WTC11 (cell line): ENCODE data around the gene PAX4. TPM values are rescaled to one million over a fixed set of nuclear protein-coding genes. Genes with fewer than 3 reads are reported as not detected.

Experiments
- ATAC-seq: fragments of 200-7000 bp; cut with Tn5 transposase; 2 replicates; pipeline ENCODE4 v1.10.0; 2021; ENCODE audit warnings: mild to moderate bottlenecking, moderate library complexity
- CTCF ChIA-PET: fragments of 300-600 bp; sonication (Branson Sonifier 250); formaldehyde crosslinking; loops from one replicate; lab custom pipeline; 2021; ENCODE audit warnings: antibody characterized with exemption; lab: Charles Lee
- POLR2A ChIA-PET: fragments of 350-600 bp; sonication (Branson Sonifier 250); formaldehyde crosslinking; loops from one replicate; lab custom pipeline; 2021; ENCODE audit warnings: antibody characterized with exemption; lab: Charles Lee
- DNase-seq: peaks from one replicate; pipeline ENCODE4 v3.0.0; 2021; ENCODE audit warnings: low spot score
- H3K27ac Mint-ChIP-seq: 2 replicates; pipeline ENCODE4 v1.8.0; 2021; ENCODE audit warnings: mixed read lengths
- H3K27me3 Mint-ChIP-seq: 2 replicates; pipeline ENCODE4 v1.8.0; 2021; ENCODE audit warnings: low read depth, mild to moderate bottlenecking, moderate library complexity, mixed read lengths
- H3K36me3 Mint-ChIP-seq: 2 replicates; pipeline ENCODE4 v1.8.0; 2021; ENCODE audit warnings: mixed read lengths
- H3K4me1 Mint-ChIP-seq: 2 replicates; pipeline ENCODE4 v1.8.0; 2022; ENCODE audit warnings: mixed read lengths
- H3K4me3 Mint-ChIP-seq: 2 replicates; pipeline ENCODE4 v1.8.0; 2021; ENCODE audit warnings: mild to moderate bottlenecking, moderate library complexity, mixed read lengths
- H3K9me3 Mint-ChIP-seq: 2 replicates; pipeline ENCODE4 v1.8.0; 2021; ENCODE audit warnings: mixed read lengths
- AFF4 ChIP-seq: sonication (generic); formaldehyde crosslinking; IDR thresholded peaks from 2 replicates; pipeline ENCODE4 v1.8.1; 2023; ENCODE audit warnings: mild to moderate bottlenecking, missing genetic modification reagents, borderline replicate concordance
- ELF4 ChIP-seq: sonication (generic); formaldehyde crosslinking; IDR thresholded peaks from 2 replicates; pipeline ENCODE4 v1.8.1; 2022; ENCODE audit warnings: low read depth, mild to moderate bottlenecking, moderate library complexity, missing genetic modification reagents
- ETV6 ChIP-seq: sonication (generic); formaldehyde crosslinking; IDR thresholded peaks from 2 replicates; pipeline ENCODE4 v1.8.1; 2022; ENCODE audit warnings: mild to moderate bottlenecking, missing genetic modification reagents
- NFATC4 ChIP-seq: fragments of 250-450 bp; sonication (Bioruptor Pico); IDR thresholded peaks from 2 replicates; pipeline ENCODE4 v1.9.0; 2021; ENCODE audit warnings: mild to moderate bottlenecking
- NR3C1 ChIP-seq: sonication (generic); formaldehyde crosslinking; conservative IDR thresholded peaks from 2 replicates; pipeline ENCODE4 v1.8.1; 2023; ENCODE audit warnings: low read depth, mild to moderate bottlenecking, missing genetic modification reagents
- PRRX2 ChIP-seq: fragments of 250-450 bp; sonication (Bioruptor Pico); IDR thresholded peaks from 2 replicates; pipeline ENCODE4 v1.8.0; 2021; ENCODE audit warnings: mild to moderate bottlenecking
- RELA ChIP-seq: sonication (generic); formaldehyde crosslinking; IDR thresholded peaks from 2 replicates; pipeline ENCODE4 v1.8.1; 2022; ENCODE audit warnings: missing genetic modification reagents, mild to moderate bottlenecking, borderline replicate concordance
- SMAD3 ChIP-seq: sonication (generic); formaldehyde crosslinking; IDR thresholded peaks from 2 replicates; pipeline ENCODE4 v1.8.0; 2022; ENCODE audit warnings: missing genetic modification reagents, mild to moderate bottlenecking, borderline replicate concordance
- SP1 ChIP-seq: sonication (generic); formaldehyde crosslinking; conservative IDR thresholded peaks from 2 replicates; pipeline ENCODE4 v1.8.1; 2022; ENCODE audit warnings: missing genetic modification reagents
- TEAD1 ChIP-seq: sonication (generic); formaldehyde crosslinking; IDR thresholded peaks from 2 replicates; pipeline ENCODE4 v1.8.0; 2022; ENCODE audit warnings: mild to moderate bottlenecking, missing genetic modification reagents
- ZNF121 ChIP-seq: sonication (generic); formaldehyde crosslinking; IDR thresholded peaks from 2 replicates; pipeline ENCODE4 v1.8.0; 2023; ENCODE audit warnings: missing genetic modification reagents
- ZNF512 ChIP-seq: sonication (generic); formaldehyde crosslinking; IDR thresholded peaks from 2 replicates; pipeline ENCODE4 v1.8.1; 2022; ENCODE audit warnings: missing genetic modification reagents, borderline replicate concordance
- total RNA-seq: library from RNA; stranded (reverse); gene quantifications from 3 replicates; pipeline ENCODE4 v1.2.3, GENCODE V29; 2021
- TF ChIP-seq, protein P1 (sequence below): sonication (generic); formaldehyde crosslinking; IDR thresholded peaks from 2 replicates; pipeline ENCODE4 v1.8.1; 2023; ENCODE audit warnings: mild to moderate bottlenecking, moderate library complexity, missing genetic modification reagents

PAX4 gene
- total RNA-seq, 1 experiment from 2014 or later = not detected

GRCh38 chr7:127655720-127656119, 37.8 kb upstream of the PAX4 start (continued):
- TF ChIP-seq RELA (CRISPR knock-in tag) (no peak), NFATC4 (CRISPR knock-in tag) (no peak), SP1 (CRISPR knock-in tag) (no peak)

DNA sequence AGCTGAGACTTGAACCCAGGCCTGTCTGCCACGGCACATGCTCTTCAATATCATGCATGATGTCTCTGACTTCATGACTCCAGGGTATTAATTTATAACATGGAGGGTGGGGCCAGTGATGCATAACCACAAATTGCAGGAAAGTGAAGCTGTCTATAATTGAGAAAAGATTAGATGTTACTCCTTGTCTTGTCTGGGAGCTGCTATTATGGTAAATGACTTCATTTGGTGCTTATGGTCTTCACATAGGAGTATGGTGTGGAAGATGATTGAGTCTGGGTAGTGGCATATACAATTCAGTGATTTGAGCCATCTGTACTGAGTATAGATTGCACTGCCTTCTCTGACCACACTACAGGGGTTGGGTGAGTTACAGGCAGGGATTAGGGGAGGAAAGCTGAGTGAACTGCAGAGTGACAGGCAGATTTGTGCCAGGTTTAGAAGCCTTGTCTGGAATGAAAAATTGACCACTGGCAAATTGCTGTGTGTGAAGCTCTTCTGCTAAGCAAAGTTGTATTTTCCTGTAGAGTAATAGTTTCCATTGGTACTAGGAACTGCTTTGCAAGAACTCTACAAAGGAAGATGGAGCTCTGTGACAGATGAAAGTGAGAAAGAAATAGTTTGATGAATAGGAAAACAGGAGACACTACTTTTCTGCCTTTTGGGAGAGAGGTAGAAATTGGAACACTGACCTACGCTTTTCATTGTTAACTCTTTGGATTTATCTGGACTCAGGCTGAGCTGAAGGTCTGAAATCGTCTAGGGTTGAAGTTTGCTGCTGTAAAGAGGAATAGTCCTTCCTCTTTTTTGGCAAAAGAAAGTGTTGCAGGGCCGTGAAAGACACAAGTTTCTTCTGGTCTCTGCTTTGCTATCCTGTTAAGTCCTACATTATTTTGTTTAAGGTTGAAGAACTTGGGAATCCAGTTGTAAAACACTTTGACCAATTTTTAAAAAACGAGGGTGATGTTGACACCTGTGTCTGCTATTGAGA, 36.8 kb upstream of the PAX4 start:
- ATAC-seq = no peak
- H3K4me3 Mint-ChIP-seq = peak overlapping the region; percentile 100; the same call in 1 of the 2 replicates
- peaks cover 28% of the 10 kb centered on the region for H3K36me3 Mint-ChIP-seq
- H3K27me3 Mint-ChIP-seq = no peaks in the 10 kb centered on the region
- DNase-seq = no peak
- TF ChIP-seq ELF4 (CRISPR knock-in tag) = no peak
- no peak for TF ChIP-seq TEAD1 (CRISPR knock-in tag)
- no peak for TF ChIP-seq NR3C1 (CRISPR knock-in tag)
- TF ChIP-seq, protein P1, sequence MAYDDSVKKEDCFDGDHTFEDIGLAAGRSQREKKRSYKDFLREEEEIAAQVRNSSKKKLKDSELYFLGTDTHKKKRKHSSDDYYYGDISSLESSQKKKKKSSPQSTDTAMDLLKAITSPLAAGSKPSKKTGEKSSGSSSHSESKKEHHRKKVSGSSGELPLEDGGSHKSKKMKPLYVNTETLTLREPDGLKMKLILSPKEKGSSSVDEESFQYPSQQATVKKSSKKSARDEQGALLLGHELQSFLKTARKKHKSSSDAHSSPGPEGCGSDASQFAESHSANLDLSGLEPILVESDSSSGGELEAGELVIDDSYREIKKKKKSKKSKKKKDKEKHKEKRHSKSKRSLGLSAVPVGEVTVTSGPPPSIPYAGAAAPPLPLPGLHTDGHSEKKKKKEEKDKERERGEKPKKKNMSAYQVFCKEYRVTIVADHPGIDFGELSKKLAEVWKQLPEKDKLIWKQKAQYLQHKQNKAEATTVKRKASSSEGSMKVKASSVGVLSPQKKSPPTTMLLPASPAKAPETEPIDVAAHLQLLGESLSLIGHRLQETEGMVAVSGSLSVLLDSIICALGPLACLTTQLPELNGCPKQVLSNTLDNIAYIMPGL (CRISPR knock-in tag) = no peak
- no peak for TF ChIP-seq SMAD3 (CRISPR knock-in tag)
- no peak for TF ChIP-seq AFF4 (CRISPR knock-in tag)
- no peak for TF ChIP-seq PRRX2 (CRISPR knock-in tag)
- TF ChIP-seq ETV6 (CRISPR knock-in tag) = no peak
- ChIA-PET CTCF (interaction anchor here (0.7 kb wide), 1 partner anchor 303 kb away, joined by 3 read pairs; no protein-coding TSS in a partner anchor), POLR2A (no interaction called here)
- H3K27ac Mint-ChIP-seq = peak overlapping the region; percentile 56
- no peaks in the 10 kb centered on the region for H3K9me3 Mint-ChIP-seq
- peaks cover 40% of the 10 kb centered on the region for H3K4me1 Mint-ChIP-seq

- peaks cover 19% of the 10 kb centered on the region for H3K36me3 Mint-ChIP-seq
- POLR2A ChIA-PET = no interaction called here
- DNase-seq (no peak), ATAC-seq (no peak)
- TF ChIP-seq ZNF121 (CRISPR knock-in tag) (peak; percentile 76; the same call in 1 of the 2 replicates), ZNF512 (CRISPR knock-in tag) (no peak)
- no peaks in the 10 kb centered on the region for H3K9me3 Mint-ChIP-seq
- peak overlapping the region; percentile 30; the same call in 1 of the 2 replicates for H3K27ac Mint-ChIP-seq
- H3K4me1 Mint-ChIP-seq = peaks cover 35% of the 10 kb centered on the region
- CTCF ChIA-PET = no interaction called here
- H3K4me3 Mint-ChIP-seq = peak overlapping the region; percentile 100; the same call in 1 of the 2 replicates
- no peaks in the 10 kb centered on the region for H3K27me3 Mint-ChIP-seq
These were observed 35.5 kb upstream of the PAX4 start for GRCh38 chr7:127653396-127653795.
